Inflammatory macrophage treated with lipopolysaccharide for 1 hour (primary cell): ENCODE results near the gene RHOBTB3.

Experiments
- DNase-seq, 2 donors: peaks; one replicate each; pipeline ENCODE4 v3.0.0-alpha.2; 2020 to 2022

The RHOBTB3 gene

GRCh38 chr5:95843733-95844223 is 112.6 kb downstream of the RHOBTB3 start:
- DNase-seq, result peak; percentile 70 to 80

DNA sequence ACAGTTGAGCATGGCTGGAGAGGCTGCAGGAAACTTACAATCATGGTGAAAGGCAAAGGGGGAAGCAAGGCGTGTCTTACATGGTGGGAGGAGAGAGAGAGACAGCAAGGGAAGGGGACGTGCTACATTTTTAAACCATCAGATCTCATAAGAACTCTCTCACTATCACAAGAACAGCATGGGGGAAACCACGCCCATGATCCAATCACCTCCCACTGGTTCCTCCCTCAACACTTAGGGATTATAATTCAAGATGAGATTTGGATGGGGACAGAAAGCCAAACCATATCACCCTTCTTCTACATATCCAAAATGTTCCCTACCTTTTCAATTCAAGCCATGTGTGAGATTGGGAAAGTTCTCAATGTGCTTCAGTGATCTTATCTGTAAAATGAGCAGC is 114.3 kb downstream of the RHOBTB3 start:
- DNase-seq, result peak in 1 of 2 donors; percentile 77
